ENCODE data around the gene IL18RAP. TPM values are rescaled to one million over a fixed set of nuclear protein-coding genes. Genes with fewer than 3 reads are reported as not detected.

IL18RAP gene
- total and polyA plus RNA-seq, 2 experiments from 2014 or later = 0.40 TPM; not detected in 1

DNA sequence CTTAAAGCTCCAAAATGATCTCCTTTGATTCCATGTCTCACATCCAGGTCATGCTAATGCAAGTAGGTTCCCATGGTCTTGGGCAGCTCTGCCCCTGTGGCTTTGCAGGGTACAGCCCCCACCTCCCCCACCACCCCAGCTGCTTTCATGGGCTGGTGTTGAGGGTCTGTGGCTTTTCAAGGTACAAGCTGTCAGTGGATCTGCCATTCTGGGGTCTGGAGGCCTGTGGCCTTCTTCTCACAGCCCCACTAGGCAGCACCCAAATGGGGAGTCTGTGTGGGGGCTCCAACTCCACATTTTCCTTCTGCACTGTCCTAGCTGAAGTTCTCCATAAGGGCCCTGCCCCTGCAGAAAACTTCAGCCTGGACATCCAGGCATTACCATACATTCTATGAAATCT lies 69.0 kb downstream of the IL18RAP start:
- no peak for DNase-seq (ENCODE audit: low spot score)
- Histone ChIP-seq H4K20me1 (ENCODE audit: insufficient read depth, poor library complexity, severe bottlenecking) (no peaks in the 10 kb centered on the region), H3K79me2 (no peaks in the 10 kb centered on the region), H3K4me2 (no peak overlapping the region), H3K27me3 (no peaks in the 10 kb centered on the region), H3K4me1 (ENCODE audit: insufficient read depth) (no peaks in the 10 kb centered on the region), H2AFZ (no peak overlapping the region), H3K9me2 (replicated peaks; ENCODE audit: insufficient read depth) (no peaks in the 10 kb centered on the region), H3K4me3 (no peak overlapping the region), H3K9me3 (ENCODE audit: low read depth) (no peaks in the 10 kb centered on the region), H3K36me3 (replicated peaks; ENCODE audit: insufficient read depth, low read depth) (no peaks in the 10 kb centered on the region), H3K27ac (no peak overlapping the region)
- TF ChIP-seq, protein P1, sequence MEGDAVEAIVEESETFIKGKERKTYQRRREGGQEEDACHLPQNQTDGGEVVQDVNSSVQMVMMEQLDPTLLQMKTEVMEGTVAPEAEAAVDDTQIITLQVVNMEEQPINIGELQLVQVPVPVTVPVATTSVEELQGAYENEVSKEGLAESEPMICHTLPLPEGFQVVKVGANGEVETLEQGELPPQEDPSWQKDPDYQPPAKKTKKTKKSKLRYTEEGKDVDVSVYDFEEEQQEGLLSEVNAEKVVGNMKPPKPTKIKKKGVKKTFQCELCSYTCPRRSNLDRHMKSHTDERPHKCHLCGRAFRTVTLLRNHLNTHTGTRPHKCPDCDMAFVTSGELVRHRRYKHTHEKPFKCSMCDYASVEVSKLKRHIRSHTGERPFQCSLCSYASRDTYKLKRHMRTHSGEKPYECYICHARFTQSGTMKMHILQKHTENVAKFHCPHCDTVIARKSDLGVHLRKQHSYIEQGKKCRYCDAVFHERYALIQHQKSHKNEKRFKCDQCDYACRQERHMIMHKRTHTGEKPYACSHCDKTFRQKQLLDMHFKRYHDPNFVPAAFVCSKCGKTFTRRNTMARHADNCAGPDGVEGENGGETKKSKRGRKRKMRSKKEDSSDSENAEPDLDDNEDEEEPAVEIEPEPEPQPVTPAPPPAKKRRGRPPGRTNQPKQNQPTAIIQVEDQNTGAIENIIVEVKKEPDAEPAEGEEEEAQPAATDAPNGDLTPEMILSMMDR (IDR thresholded peaks at IDR 0.05; ENCODE audit: poor library complexity) = no peak
- TF ChIP-seq EZH2phosphoT487 (IDR thresholded peaks at IDR 0.05; ENCODE audit: low read depth, severe bottlenecking, unreplicated experiment) = no peak

DNA sequence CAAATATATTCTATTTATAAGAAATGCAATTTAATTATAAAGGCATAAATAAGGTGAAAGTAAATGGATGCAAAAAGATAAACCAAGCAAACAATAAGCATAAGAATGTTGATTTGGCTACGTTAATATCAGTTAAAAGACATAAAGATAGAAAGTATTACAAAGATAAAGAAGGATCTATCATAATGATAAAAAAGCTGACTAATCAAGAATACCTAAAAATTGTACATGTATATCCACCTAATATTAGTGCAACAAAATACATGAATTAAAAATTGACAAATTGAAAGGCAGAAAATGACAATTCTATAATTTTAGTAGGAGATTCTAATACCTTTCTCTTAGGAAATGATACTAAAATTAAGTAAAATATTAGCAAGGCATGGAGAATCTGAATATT lies 71.6 kb downstream of the IL18RAP start:
- H3K9me2 ChIP-seq (replicated peaks; ENCODE audit: insufficient read depth) = no peaks in the 10 kb centered on the region
- no peaks in the 10 kb centered on the region for H3K79me2 ChIP-seq
- no peaks in the 10 kb centered on the region for H3K4me1 ChIP-seq (ENCODE audit: insufficient read depth)
- no peaks in the 10 kb centered on the region for H3K36me3 ChIP-seq (replicated peaks; ENCODE audit: insufficient read depth, low read depth)
- no peak for DNase-seq (ENCODE audit: low spot score)
- no peaks in the 10 kb centered on the region for H3K9me3 ChIP-seq (ENCODE audit: low read depth)
- no peak overlapping the region for H3K4me3 ChIP-seq
- H3K27me3 ChIP-seq = no peaks in the 10 kb centered on the region
- H2AFZ ChIP-seq = no peak overlapping the region
- H4K20me1 ChIP-seq (ENCODE audit: insufficient read depth, poor library complexity, severe bottlenecking) = no peaks in the 10 kb centered on the region
- no peak overlapping the region for H3K4me2 ChIP-seq
- no peak overlapping the region for H3K27ac ChIP-seq
- TF ChIP-seq, protein P1 (IDR thresholded peaks at IDR 0.05; ENCODE audit: poor library complexity) = no peak
- TF ChIP-seq EZH2phosphoT487 (IDR thresholded peaks at IDR 0.05; ENCODE audit: low read depth, severe bottlenecking, unreplicated experiment) (no peak), EZH2 (IDR thresholded peaks at IDR 0.05; ENCODE audit: borderline replicate concordance) (no peak)
- WGBS (ENCODE audit: low lambda C conversion rate, missing lambda C conversion rate) = 97% methylated on average over 1 of the region's 1 CpG

DNA sequence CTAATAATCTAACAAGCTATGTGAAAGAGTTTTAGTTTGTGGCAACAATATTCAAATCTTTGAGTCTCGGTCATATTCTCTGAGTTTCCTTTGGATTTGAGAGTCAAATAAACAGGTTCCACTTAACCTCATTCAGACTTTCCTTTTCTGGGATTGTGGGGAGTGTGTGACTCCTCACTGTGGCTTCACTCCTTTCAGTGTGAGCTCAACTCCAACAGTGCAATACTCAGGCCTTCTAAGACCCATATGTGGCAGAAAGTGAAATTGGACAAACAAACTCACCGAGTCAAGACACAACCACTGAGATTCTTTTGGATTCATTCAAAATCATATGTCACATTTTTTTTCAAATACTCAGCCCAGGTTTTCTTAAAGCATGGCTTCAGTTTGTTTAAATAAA lies 75.5 kb downstream of the IL18RAP start:
- Histone ChIP-seq H3K4me2 (no peak overlapping the region), H3K36me3 (replicated peaks; ENCODE audit: insufficient read depth, low read depth) (no peaks in the 10 kb centered on the region), H3K79me2 (no peaks in the 10 kb centered on the region), H3K4me3 (no peak overlapping the region), H2AFZ (no peak overlapping the region), H3K9me3 (ENCODE audit: low read depth) (no peaks in the 10 kb centered on the region), H4K20me1 (ENCODE audit: insufficient read depth, poor library complexity, severe bottlenecking) (no peaks in the 10 kb centered on the region), H3K27me3 (no peaks in the 10 kb centered on the region), H3K27ac (no peak overlapping the region), H3K9me2 (replicated peaks; ENCODE audit: insufficient read depth) (no peaks in the 10 kb centered on the region), H3K4me1 (ENCODE audit: insufficient read depth) (peaks cover 4% of the 10 kb centered on the region)
- TF ChIP-seq, protein P1 (IDR thresholded peaks at IDR 0.05; ENCODE audit: poor library complexity) = no peak
- TF ChIP-seq EZH2 (IDR thresholded peaks at IDR 0.05; ENCODE audit: borderline replicate concordance) = no peak
- TF ChIP-seq EZH2phosphoT487 (IDR thresholded peaks at IDR 0.05; ENCODE audit: low read depth, severe bottlenecking, unreplicated experiment) = no peak
- WGBS (ENCODE audit: low lambda C conversion rate, missing lambda C conversion rate) = 97% methylated on average over 2 of the region's 2 CpGs
- DNase-seq (ENCODE audit: low spot score) = no peak

DNA sequence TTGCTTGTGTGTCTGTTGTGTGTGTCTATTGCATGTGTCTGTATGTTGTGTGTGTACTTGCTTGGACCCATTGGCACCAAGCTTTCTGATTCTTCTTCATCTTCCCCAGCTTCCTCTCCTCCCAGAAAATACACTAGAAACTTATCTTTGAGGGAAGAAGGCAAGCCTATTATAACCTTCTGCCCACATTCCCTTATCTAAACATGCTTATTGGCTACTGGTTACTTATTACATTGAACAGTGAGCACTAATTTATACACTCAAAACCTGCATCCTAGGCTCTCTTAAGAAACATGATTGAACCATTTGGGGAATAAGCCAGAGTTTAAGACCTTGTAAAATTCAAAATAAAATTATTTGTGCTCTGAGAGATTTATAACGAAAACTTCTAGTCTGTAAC lies 76.6 kb downstream of the IL18RAP start:
- H3K4me3 ChIP-seq = no peak overlapping the region

More for the DNA sequence above, 76.6 kb downstream of the IL18RAP start:
- 80% methylated on average over 1 of the region's 1 CpG for WGBS (ENCODE audit: low lambda C conversion rate, missing lambda C conversion rate)
- H3K27ac ChIP-seq = no peak overlapping the region
- TF ChIP-seq, protein P1 (IDR thresholded peaks at IDR 0.05; ENCODE audit: poor library complexity) = no peak
- DNase-seq (ENCODE audit: low spot score) = no peak
- H2AFZ ChIP-seq = no peak overlapping the region
- H3K36me3 ChIP-seq (replicated peaks; ENCODE audit: insufficient read depth, low read depth) = no peaks in the 10 kb centered on the region
- H3K9me3 ChIP-seq (ENCODE audit: low read depth) = no peaks in the 10 kb centered on the region
- H4K20me1 ChIP-seq (ENCODE audit: insufficient read depth, poor library complexity, severe bottlenecking) = no peaks in the 10 kb centered on the region
- no peaks in the 10 kb centered on the region for H3K79me2 ChIP-seq
- no peaks in the 10 kb centered on the region for H3K9me2 ChIP-seq (replicated peaks; ENCODE audit: insufficient read depth)
- no peak overlapping the region for H3K4me2 ChIP-seq
- no peaks in the 10 kb centered on the region for H3K27me3 ChIP-seq
- peaks cover 4% of the 10 kb centered on the region for H3K4me1 ChIP-seq (ENCODE audit: insufficient read depth)
